SK-N-SH (cell line): ENCODE measurements around the gene FAM20A. TPM values are rescaled to one million over a fixed set of nuclear protein-coding genes. Genes with fewer than 3 reads are reported as not detected.

ENCODE experiments used
- CTCF ChIA-PET: fragments of 300-600, 350-600 bp; formaldehyde crosslinking; extraction: SDS; loops from one replicate; lab custom pipeline; 2021; lab: Yijun Ruan, JAX
- POLR2A ChIA-PET: fragments of 350-600 bp; sonication (Branson Sonifier 250); formaldehyde crosslinking; extraction: SDS; loops from one replicate; lab custom pipeline; 2020; ENCODE audit warnings: antibody characterized with exemption, inconsistent platforms; lab: Yijun Ruan, JAX
- DNase-seq: peaks from one replicate; pipeline ENCODE4 v3.0.0; 2012
- H2AFZ ChIP-seq: fragments of 200-600 bp; sonication (generic); 2 replicates; pipeline ENCODE4 v1.8.1; 2016; ENCODE audit warnings: antibody characterized with exemption, mild to moderate bottlenecking, low read depth
- H3F3A ChIP-seq: fragments of 200-600 bp; sonication (generic); replicated peaks from 2 replicates; pipeline ENCODE3; 2016; ENCODE audit warnings: antibody characterized with exemption, mild to moderate bottlenecking; ENCODE audit not compliant: insufficient read depth
- H3K27ac ChIP-seq, 2 experiments: fragments of 200-500 bp in 1 of 2; fragments of 200-600 bp in 1 of 2; sonication (Bioruptor generic) in 1 of 2; sonication (generic), shearing (Covaris generic) in 1 of 2; 2 replicates each; pipeline versions ENCODE4 v1.5.1 to v1.6.1; 2014 to 2016; ENCODE audit warnings: low read depth in 2 of 2, inconsistent platforms in 1 of 2, low read length in 1 of 2, mild to moderate bottlenecking in 1 of 2, mixed read lengths in 1 of 2
- H3K27me3 ChIP-seq: fragments of 200-600 bp; sonication (generic), shearing (Covaris generic); 2 replicates; pipeline ENCODE4 v1.6.1; 2016; ENCODE audit warnings: mixed run types; ENCODE audit not compliant: insufficient read depth
- H3K36me3 ChIP-seq, 2 experiments: fragments of 200-500 bp in 1 of 2; fragments of 200-600 bp in 1 of 2; sonication (Bioruptor generic) in 1 of 2; sonication (generic) in 1 of 2; replicated peaks in 1 of 2; 2 replicates each; pipeline versions ENCODE3 to v1.5.1; 2014 to 2016; ENCODE audit warnings: low read length in 1 of 2, mild to moderate bottlenecking in 1 of 2; ENCODE audit not compliant: insufficient read depth in 2 of 2, control insufficient read depth in 1 of 2
- H3K4me1 ChIP-seq, 2 experiments: fragments of 200-500 bp in 1 of 2; fragments of 200-600 bp in 1 of 2; sonication (Bioruptor generic) in 1 of 2; sonication (generic), shearing (Covaris generic) in 1 of 2; 2 replicates each; pipeline versions ENCODE4 v1.5.1 to v1.6.1; 2014 to 2016; ENCODE audit warnings: low read depth in 1 of 2, low read length in 1 of 2, mixed run types in 1 of 2; ENCODE audit not compliant: insufficient read depth in 2 of 2, control insufficient read depth in 1 of 2
- H3K4me2 ChIP-seq: fragments of 200-600 bp; sonication (generic), shearing (Covaris generic); 2 replicates; pipeline ENCODE4 v1.6.1; 2017; ENCODE audit warnings: mixed run types
- H3K4me3 ChIP-seq, 2 experiments: fragments of 200-500 bp in 1 of 2; fragments of 200-600 bp in 1 of 2; sonication (Bioruptor generic) in 1 of 2; sonication (generic), shearing (Covaris generic) in 1 of 2; 2 replicates each; pipeline versions ENCODE4 v1.5.1 to v1.8.1; 2014 to 2016; ENCODE audit warnings: low read depth in 2 of 2, inconsistent platforms in 1 of 2, low read length in 1 of 2, mild to moderate bottlenecking in 1 of 2, mixed read lengths in 1 of 2, moderate library complexity in 1 of 2
- H3K79me2 ChIP-seq: fragments of 200-600 bp; sonication (generic); 2 replicates; pipeline ENCODE4 v1.8.1; 2017; ENCODE audit warnings: mild to moderate bottlenecking; ENCODE audit not compliant: insufficient read depth
- H3K9ac ChIP-seq: fragments of 200-600 bp; sonication (generic); 2 replicates; pipeline ENCODE4 v1.6.1; 2017; ENCODE audit warnings: mixed run types
- H3K9me2 ChIP-seq: fragments of 200-600 bp; sonication (generic); 2 replicates; pipeline ENCODE4 v1.6.1; 2017; ENCODE audit warnings: mixed run types
- H3K9me3 ChIP-seq: fragments of 200-600 bp; sonication (generic); 2 replicates; pipeline ENCODE4 v1.6.1; 2017; ENCODE audit warnings: mixed run types, mild to moderate bottlenecking, moderate library complexity
- H4K20me1 ChIP-seq: fragments of 200-600 bp; sonication (generic); 2 replicates; pipeline ENCODE4 v1.6.1; 2017; ENCODE audit warnings: mild to moderate bottlenecking, mixed run types; ENCODE audit not compliant: insufficient read depth
- EZH2phosphoT487 ChIP-seq: fragments of 200-600 bp; sonication (generic); IDR thresholded peaks from 2 replicates; pipeline ENCODE4 v1.6.1; 2017; ENCODE audit warnings: low read depth, mixed run types, mild to moderate bottlenecking, antibody characterized with exemption, moderate library complexity, borderline replicate concordance
- GABPA ChIP-seq: IDR thresholded peaks from 2 replicates; pipeline ENCODE4 v1.4.0; 2012; ENCODE audit warnings: low read depth, mild to moderate bottlenecking
- JUND ChIP-seq: IDR thresholded peaks from 2 replicates; pipeline ENCODE4 v1.4.0; 2012
- RCOR1 ChIP-seq: fragments of 150-350 bp; IDR thresholded peaks from 2 replicates; pipeline ENCODE4 v1.6.1; 2017; ENCODE audit warnings: antibody characterized with exemption, low read length
- REST ChIP-seq: IDR thresholded peaks from 2 replicates; pipeline ENCODE4 v1.6.1; 2012; ENCODE audit warnings: mild to moderate bottlenecking, low read depth, low read length, moderate library complexity
- RFX5 ChIP-seq: IDR thresholded peaks from 2 replicates; pipeline ENCODE4 v1.6.1; 2012; ENCODE audit warnings: mild to moderate bottlenecking, improper control_type of control experiment, low read length
- SMC3 ChIP-seq: IDR thresholded peaks from 2 replicates; pipeline ENCODE4 v1.6.1; 2012; ENCODE audit warnings: low read depth, low read length, improper control_type of control experiment
- TCF12 ChIP-seq: IDR thresholded peaks from 2 replicates; pipeline ENCODE4 v1.4.0; 2012
- USF1 ChIP-seq: IDR thresholded peaks from 2 replicates; pipeline ENCODE4 v1.4.0; 2012; ENCODE audit warnings: low read depth, borderline replicate concordance
- USF2 ChIP-seq: fragments of 150-350 bp; IDR thresholded peaks from 2 replicates; pipeline ENCODE4 v1.6.1; 2017; ENCODE audit warnings: antibody characterized with exemption, low read length, low read depth, borderline replicate concordance
- ZBTB33 ChIP-seq: IDR thresholded peaks from 2 replicates; pipeline ENCODE4 v1.4.0; 2012; ENCODE audit warnings: low read depth, borderline replicate concordance
- WGBS: methylation state at CpG from one replicate; pipeline ENCODE4 v1.1.6; 2017; ENCODE audit warnings: low lambda C conversion rate; 5-methylcytosine and 5-hydroxymethylcytosine counted together
- polyA plus RNA-seq, 3 experiments: library from polyadenylated mRNA; depleted of rRNA; stranded (reverse); fragments of >200 nt; gene quantifications; 2 replicates each; pipeline ENCODE4 v1.2.3, GENCODE V29; 2012

Gene FAM20A
- polyA plus RNA-seq, 1 of the 3 experiments (the other 2 are of a cell fraction) = not detected

- no peak for TF ChIP-seq RFX5
- TF ChIP-seq REST = no peak
- no peak for TF ChIP-seq GABPA
- TF ChIP-seq EZH2phosphoT487 = no peak
These were observed 23.2 kb upstream of the FAM20A start (continued) for GRCh38 chr17:68624381-68624780.

GRCh38 chr17:68623811-68624210 lies 22.6 kb upstream of the FAM20A start:
- Histone ChIP-seq H3K4me1 (no peaks in the 10 kb centered on the region), H2AFZ (no peak overlapping the region), H3K4me2 (no peak overlapping the region), H4K20me1 (no peaks in the 10 kb centered on the region), H3K27ac (no peak overlapping the region), H3K9me2 (no peaks in the 10 kb centered on the region), H3K9ac (no peak overlapping the region), H3K36me3 (no peaks in the 10 kb centered on the region), H3F3A (no peaks in the 10 kb centered on the region), H3K9me3 (no peaks in the 10 kb centered on the region), H3K79me2 (no peaks in the 10 kb centered on the region), H3K4me3 (no peak overlapping the region), H3K27me3 (no peaks in the 10 kb centered on the region)
- TF ChIP-seq GABPA (no peak), TCF12 (no peak), SMC3 (no peak)
- WGBS = 8% methylated on average over 7 of the region's 7 CpGs
- DNase-seq = no peak
- POLR2A ChIA-PET = no interaction called here
- CTCF ChIA-PET = interaction anchor here (1.0 to 1.7 kb wide), 2 partner anchors 10 to 21 kb away, joined by 3 to 7 read pairs; no protein-coding TSS in a partner anchor

- no peak overlapping the region for H3K4me2 ChIP-seq
- no peaks in the 10 kb centered on the region for H3K36me3 ChIP-seq
- no peaks in the 10 kb centered on the region for H3K27me3 ChIP-seq
- H3K9me3 ChIP-seq = no peaks in the 10 kb centered on the region
- no peak overlapping the region for H2AFZ ChIP-seq
- H3K79me2 ChIP-seq = no peaks in the 10 kb centered on the region
- no peaks in the 10 kb centered on the region for H3K4me1 ChIP-seq
- no peaks in the 10 kb centered on the region for H4K20me1 ChIP-seq
- TF ChIP-seq ZBTB33 (no peak), RCOR1 (no peak), USF2 (no peak), JUND (no peak), USF1 (no peak)
- no peak overlapping the region for H3K4me3 ChIP-seq
- H3K9ac ChIP-seq = no peak overlapping the region
- no peaks in the 10 kb centered on the region for H3K9me2 ChIP-seq
- no peak for DNase-seq
- POLR2A ChIA-PET = no interaction called here
- no peaks in the 10 kb centered on the region for H3F3A ChIP-seq
- CTCF ChIA-PET = interaction anchor here (1.7 kb wide), 1 partner anchor 9 kb away, joined by 7 read pairs; no protein-coding TSS in a partner anchor
- H3K27ac ChIP-seq = no peak overlapping the region
These were observed 21.3 kb upstream of the FAM20A start for GRCh38 chr17:68622423-68622822.
